GM12874 (cell line): Measurements from ENCODE around the gene PEX11A.

Source experiments
- CTCF ChIP-seq: IDR thresholded peaks from 2 replicates; pipeline ENCODE4 v1.5.1; 2011; ENCODE audit warnings: low read depth, mild to moderate bottlenecking, control low read depth, low read length, moderate library complexity; ENCODE audit not compliant: insufficient read depth

PEX11A gene

DNA sequence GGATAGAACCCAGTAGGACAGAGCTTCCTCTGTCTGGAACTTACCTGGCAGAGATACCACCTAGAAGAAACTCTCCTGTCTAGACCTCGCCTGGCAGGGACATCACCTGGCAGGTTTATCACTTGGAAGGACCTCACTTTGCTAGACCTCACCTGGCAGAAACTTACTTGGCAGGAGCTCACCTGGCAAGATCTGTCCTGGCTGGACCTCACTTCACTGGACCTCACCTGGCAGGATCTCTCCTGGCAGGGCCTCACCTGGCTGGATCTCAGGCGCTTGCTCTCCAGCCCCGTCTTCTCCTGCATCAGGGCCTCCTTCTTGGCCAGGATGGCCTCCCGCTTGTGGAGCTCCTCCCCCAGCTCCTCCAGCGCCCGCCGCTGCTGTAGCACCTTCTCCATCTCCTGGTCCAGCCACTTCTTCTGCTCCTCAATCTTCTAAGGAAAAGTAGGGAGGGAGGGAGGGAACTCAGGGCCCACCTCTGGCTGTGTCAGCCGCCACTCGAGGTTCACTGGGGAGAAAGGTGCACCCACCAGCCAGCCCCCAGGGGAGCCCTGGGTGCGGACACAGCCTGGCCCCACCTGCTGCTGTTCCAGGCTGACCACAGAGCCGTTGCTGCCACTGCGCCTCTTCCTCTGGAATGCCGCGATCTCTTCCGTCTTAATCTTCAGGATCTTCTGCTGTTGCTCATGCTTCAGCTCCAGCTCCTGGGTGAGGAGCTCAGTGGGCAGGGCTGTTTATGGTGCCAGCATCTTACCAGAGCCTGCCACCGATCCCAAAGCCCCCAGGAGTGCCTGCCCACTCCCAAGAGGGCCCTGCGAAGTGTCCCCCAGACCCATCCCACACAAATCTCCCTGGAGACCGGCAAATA lies 57.8 kb downstream of the PEX11A start:
- TF ChIP-seq CTCF = no peak

DNA sequence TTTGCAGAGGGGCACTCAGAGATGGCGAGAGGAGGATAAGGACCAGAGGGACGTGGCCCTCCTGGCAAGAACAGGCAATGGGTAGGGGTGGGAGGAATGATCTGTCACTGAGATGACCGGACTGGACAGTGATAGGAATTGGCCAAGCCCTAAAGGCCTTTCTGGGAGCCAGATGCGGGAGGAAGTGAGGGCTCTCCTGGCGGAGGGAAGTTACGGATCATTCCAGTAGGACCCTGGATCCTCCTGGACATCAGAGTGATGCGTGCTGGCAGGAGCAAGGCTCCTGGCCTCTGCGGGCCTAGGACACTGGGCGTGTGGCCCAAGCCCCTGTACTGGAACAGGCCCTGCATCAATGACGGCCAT lies 58.7 kb downstream of the PEX11A start:
- no peak for TF ChIP-seq CTCF
